ENCODE measurements around the gene EFTUD2.

Gene EFTUD2

GRCh38 chr17:44910231-44911106 is 11.2 kb upstream of the EFTUD2 start:
- no peak for ATAC-seq (replicated peaks)
- H3K4me1 Mint-ChIP-seq: peaks cover 11 to 14% of the 10 kb centered on the region in 2 donors
- peak overlapping the region in 1 of 2 donors; percentile 70 for H3K4me3 Mint-ChIP-seq
- H3K27ac Mint-ChIP-seq: no peak overlapping the region
- no peak for DNase-seq
- H3K9me3 Mint-ChIP-seq: no peaks in the 10 kb centered on the region
- no peaks in the 10 kb centered on the region for H3K36me3 Mint-ChIP-seq
- H3K27me3 Mint-ChIP-seq: peaks cover 39 to 60% of the 10 kb centered on the region in 2 donors

- no peak for ATAC-seq (replicated peaks)
- peaks cover 39 to 58% of the 10 kb centered on the region in 2 donors for H3K27me3 Mint-ChIP-seq
- peaks cover 11 to 14% of the 10 kb centered on the region in 2 donors for H3K4me1 Mint-ChIP-seq
- no peak for DNase-seq
- no peaks in the 10 kb centered on the region for H3K36me3 Mint-ChIP-seq
- no peak overlapping the region for H3K4me3 Mint-ChIP-seq
- no peaks in the 10 kb centered on the region for H3K9me3 Mint-ChIP-seq
- no peak overlapping the region for H3K27ac Mint-ChIP-seq
Measured at GRCh38 chr17:44909681-44910144, 10.5 kb upstream of the EFTUD2 start.

- Mint-ChIP-seq H3K27me3 (peaks cover 39 to 54% of the 10 kb centered on the region in 2 donors), H3K4me3 (no peak overlapping the region), H3K36me3 (no peaks in the 10 kb centered on the region), H3K27ac (no peak overlapping the region), H3K9me3 (no peaks in the 10 kb centered on the region), H3K4me1 (peaks cover 10 to 14% of the 10 kb centered on the region in 2 donors)
- ATAC-seq (replicated peaks): no peak
- no peak for DNase-seq
Measured at GRCh38 chr17:44908761-44909326, 9.6 kb upstream of the EFTUD2 start.

DNA sequence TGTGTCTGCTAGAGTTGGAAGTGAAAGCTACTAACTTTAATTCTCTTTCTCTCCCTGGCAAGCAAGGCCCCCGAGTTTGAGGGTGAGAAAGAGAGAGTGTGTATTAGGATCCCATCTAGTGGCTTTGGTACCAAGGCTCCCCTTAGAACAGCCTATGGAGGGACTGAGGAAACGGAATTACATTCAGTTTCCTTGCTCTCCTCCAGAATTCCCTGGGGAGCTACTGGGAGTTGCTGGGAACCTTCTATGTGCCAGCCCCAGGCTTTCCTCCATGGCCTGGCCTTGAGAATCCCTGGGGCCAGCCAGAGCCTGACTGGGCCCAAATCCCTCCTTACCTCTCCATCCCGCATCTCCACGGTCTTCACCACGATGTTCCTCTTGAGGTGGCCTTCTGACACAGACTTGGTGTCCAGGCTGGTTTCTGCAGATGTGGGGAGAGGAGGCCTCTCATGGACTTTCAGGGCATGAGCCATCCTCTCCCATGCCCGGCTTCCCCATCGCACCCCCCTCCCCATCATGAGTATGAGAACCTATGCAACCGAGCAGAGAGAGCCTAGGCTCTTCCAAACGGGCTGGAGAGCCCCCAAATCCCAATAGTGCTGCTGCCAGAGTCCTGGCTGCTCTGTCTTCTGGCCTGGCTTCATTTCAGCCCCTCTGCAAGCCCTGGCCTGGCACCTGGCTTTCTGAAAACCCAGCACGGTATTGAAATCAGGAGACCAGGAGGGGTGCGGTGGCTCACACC is 8.7 kb upstream of the EFTUD2 start:
- Mint-ChIP-seq H3K27me3 (peaks cover 33 to 50% of the 10 kb centered on the region in 2 donors), H3K9me3 (no peaks in the 10 kb centered on the region), H3K4me3 (no peak overlapping the region), H3K36me3 (no peaks in the 10 kb centered on the region), H3K4me1 (peaks cover 7 to 14% of the 10 kb centered on the region in 2 donors), H3K27ac (no peak overlapping the region)
- no peak for DNase-seq
- no peak for ATAC-seq (replicated peaks)

DNA sequence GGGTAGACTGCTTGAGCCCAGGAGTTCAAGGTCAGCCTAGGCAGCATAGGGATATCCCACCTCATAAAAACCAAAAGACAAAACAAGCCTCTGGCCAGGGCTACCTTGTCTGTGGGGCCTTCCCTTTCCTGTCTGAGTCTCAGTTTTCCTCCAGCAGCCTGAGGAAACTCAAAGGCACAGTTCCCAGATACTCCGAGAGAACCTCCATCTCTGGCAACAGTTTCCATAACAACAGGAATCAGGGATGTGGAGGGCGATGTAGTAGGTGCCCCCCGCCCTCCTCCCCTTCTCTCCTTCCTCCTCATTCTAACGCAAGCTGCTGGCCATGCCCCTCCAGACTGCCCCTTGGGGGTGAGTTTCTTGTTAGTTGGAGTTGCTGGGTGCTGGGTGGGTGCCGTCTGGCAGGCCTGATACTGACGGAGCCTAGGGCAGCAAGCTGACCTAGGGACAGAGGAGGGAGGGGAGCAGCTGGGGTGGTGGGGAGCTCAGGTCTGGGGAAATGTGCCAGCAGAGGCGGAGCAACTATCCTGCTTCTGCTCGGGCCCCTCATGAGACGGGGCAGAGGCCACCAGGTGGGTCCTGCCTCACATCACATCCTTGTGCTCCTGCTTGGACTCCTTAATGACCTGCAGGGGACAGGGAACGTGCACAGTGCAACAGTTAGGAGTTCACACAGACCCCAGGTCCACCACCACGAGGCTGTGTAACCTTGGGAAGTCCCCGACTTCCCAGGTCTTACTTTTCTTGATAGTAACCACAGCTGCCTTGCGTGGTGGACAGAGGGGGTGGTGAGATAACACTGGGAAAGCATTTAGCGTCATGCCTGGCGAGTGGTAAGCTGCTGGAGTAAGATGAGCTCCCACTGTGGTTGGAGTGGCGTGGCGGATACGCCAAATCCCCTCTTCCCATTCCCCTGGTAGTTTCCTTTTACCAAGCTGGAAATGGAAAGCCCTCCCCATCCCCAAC is 7.8 kb upstream of the EFTUD2 start:
- DNase-seq (no peak), ATAC-seq (replicated peaks) (no peak)
- Mint-ChIP-seq H3K4me1 (peaks cover 7 to 14% of the 10 kb centered on the region in 2 donors), H3K27ac (no peak overlapping the region), H3K27me3 (peaks cover 27 to 48% of the 10 kb centered on the region in 2 donors), H3K36me3 (peaks cover 0 to 5% of the 10 kb centered on the region in 2 donors), H3K9me3 (no peaks in the 10 kb centered on the region), H3K4me3 (no peak overlapping the region)

DNA sequence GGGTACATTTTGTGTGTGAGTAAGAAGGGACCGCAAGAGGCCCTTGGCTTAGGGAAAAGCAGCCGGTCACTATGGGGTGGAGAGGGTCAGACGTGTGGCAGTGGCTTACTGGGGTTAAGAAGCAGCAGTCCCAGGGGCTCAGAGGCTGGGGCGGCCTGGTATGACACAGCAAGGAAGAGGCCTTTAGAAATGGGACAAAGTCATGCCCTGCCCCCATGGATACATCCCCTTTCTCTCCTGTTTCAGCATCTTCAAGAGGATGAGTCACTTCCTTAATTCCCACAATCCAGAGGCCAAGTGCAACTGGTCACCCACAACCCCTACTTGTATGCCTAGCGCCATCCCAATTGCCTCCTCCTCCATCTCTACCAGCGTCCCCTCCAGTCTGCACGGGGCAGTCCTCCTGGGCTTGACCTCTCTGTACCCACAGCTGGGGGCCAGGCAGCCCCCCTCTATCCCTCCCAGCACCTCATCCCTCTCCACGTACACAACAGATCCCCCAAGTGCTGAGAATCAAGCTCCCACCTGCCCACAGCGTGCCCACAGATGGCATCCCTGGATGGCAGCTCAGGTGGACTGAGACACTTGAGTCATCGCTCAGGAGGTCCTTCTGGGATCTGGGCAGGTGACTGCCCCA is 6.9 kb upstream of the EFTUD2 start:
- no peak overlapping the region for H3K4me3 Mint-ChIP-seq
- H3K36me3 Mint-ChIP-seq: peaks cover 0 to 11% of the 10 kb centered on the region in 2 donors
- ATAC-seq (replicated peaks): no peak
- H3K9me3 Mint-ChIP-seq: no peaks in the 10 kb centered on the region
- no peak overlapping the region for H3K27ac Mint-ChIP-seq
- no peak for DNase-seq
- peaks cover 4 to 7% of the 10 kb centered on the region in 2 donors for H3K4me1 Mint-ChIP-seq
- peaks cover 21 to 49% of the 10 kb centered on the region in 2 donors for H3K27me3 Mint-ChIP-seq

DNA sequence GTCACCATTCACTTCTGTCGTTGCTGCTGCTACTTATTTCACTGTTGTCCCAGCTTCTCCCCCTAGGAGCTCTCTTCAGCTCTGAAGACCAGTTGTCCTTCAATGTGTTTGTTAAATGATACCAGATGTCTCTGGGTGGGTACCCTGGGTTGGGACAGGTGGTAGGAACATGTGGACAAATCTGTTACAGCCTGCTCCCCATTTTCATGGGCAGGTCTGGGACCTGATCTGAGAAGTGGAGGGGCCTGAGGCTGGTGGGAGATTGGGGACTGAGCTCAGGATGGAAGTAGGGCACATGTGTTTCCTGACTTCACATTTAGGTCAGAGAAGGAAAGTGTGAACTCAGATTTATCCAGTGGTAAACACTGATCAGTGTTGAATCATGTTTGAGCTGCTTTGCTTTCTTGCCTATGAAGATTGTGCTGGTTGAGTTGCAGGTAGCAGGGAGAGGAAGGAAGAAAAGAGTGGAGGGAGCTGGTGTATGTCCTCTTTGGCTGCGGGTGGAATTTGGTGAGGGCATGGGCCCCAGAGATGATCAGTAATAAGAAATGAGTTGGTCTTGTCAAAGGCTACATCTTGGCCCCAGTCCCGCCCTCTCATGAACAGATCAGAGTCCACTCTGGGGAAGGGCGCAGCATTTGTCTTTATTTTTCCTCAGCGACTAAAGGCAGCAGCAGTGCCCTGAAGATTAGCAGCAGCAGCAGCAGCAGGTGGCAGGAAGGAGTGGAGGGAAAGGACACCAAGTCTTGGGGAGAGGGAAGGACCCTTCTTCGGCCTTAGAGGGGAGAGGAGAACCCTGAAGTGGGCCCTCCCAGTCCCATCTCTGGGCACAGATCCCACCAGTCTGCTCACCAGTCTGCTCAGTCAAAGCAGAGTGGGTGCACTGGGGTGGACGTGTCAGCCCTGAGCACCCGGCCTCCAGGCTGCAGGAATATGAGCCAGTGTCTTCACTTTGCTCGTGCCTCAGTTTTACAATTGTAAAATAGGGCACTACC is 6.1 kb upstream of the EFTUD2 start:
- no peak for DNase-seq
- H3K4me3 Mint-ChIP-seq: no peak overlapping the region
- H3K27ac Mint-ChIP-seq: no peak overlapping the region
- peaks cover 0 to 11% of the 10 kb centered on the region in 2 donors for H3K36me3 Mint-ChIP-seq
- H3K9me3 Mint-ChIP-seq: no peaks in the 10 kb centered on the region
- peaks cover 13 to 42% of the 10 kb centered on the region in 2 donors for H3K27me3 Mint-ChIP-seq
- no peak for ATAC-seq (replicated peaks)
- peaks cover 2% of the 10 kb centered on the region in 2 donors for H3K4me1 Mint-ChIP-seq

DNA sequence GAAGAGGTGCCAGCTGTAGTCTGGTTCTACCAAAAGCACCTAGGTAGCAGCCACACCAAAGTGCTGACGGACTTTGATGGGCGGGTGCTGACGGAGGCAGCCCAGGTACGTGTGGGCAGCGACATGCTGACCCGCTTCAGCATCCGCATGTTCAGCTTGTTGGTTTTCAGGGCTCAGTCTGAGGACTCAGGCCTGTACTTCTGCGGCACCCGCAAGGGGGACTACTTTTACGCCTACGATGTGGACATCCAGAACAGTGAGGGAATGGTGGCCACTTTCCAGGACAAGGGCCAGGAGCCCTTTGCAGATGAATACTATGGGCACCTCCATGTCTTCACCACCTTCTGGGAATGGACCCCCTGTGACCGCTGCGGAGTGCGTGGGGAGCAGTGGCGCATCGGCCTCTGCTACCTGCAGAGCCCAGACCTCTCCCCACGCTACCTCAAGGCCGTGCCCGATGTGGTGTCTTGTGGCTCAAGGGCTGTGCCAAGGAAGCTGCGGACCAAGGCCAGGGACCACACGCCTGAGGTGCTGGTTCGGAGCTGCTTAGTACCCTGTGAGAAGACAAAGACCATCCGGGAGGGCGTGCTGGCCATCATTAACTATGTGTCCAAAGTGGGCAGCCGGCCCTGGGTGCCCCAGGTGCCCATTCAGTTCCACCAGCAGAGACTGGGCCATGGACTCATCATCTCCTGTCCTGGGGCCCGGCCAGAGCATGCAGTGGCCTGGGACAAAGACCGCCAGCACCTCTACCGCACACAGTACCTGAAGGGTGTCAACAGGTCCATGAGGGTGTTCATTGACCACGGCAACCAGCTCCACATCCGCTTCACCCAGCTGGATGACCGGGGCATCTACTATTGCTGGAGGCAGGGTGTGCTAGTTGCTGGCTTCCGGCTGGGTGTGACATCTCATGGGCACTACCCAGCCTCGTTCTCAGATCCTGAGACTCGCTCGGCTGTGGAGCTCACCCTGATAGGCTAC is 5.0 kb upstream of the EFTUD2 start:
- ATAC-seq (replicated peaks) (no peak), DNase-seq (no peak)
- H3K27me3 Mint-ChIP-seq: peaks cover 9 to 39% of the 10 kb centered on the region in 2 donors
- peaks cover 6 to 12% of the 10 kb centered on the region in 2 donors for H3K4me1 Mint-ChIP-seq
- no peak overlapping the region for H3K27ac Mint-ChIP-seq
- H3K9me3 Mint-ChIP-seq: no peaks in the 10 kb centered on the region
- no peak overlapping the region for H3K4me3 Mint-ChIP-seq
- peaks cover 0 to 11% of the 10 kb centered on the region in 2 donors for H3K36me3 Mint-ChIP-seq

GRCh38 chr17:44903012-44903685 is 3.9 kb upstream of the EFTUD2 start:
- H3K27ac Mint-ChIP-seq: no peak overlapping the region
- ATAC-seq (replicated peaks) (no peak), DNase-seq (no peak)
- no peak overlapping the region for H3K4me3 Mint-ChIP-seq
- H3K4me1 Mint-ChIP-seq: peaks cover 9 to 19% of the 10 kb centered on the region in 2 donors
- peaks cover 5 to 34% of the 10 kb centered on the region in 2 donors for H3K27me3 Mint-ChIP-seq
- H3K9me3 Mint-ChIP-seq: no peaks in the 10 kb centered on the region
- peaks cover 3 to 11% of the 10 kb centered on the region in 2 donors for H3K36me3 Mint-ChIP-seq

- H3K36me3 Mint-ChIP-seq: peaks cover 3 to 11% of the 10 kb centered on the region in 2 donors
- H3K27me3 Mint-ChIP-seq: peaks cover 5 to 34% of the 10 kb centered on the region in 2 donors
- H3K27ac Mint-ChIP-seq: no peak overlapping the region
- DNase-seq (no peak), ATAC-seq (replicated peaks) (no peak)
- no peak overlapping the region for H3K4me3 Mint-ChIP-seq
- H3K9me3 Mint-ChIP-seq: no peaks in the 10 kb centered on the region
- peaks cover 9 to 20% of the 10 kb centered on the region in 2 donors for H3K4me1 Mint-ChIP-seq
Measured at GRCh38 chr17:44902135-44902760, 3.0 kb upstream of the EFTUD2 start.
